ENCODE measurements around the gene ACOT8. TPM values are rescaled to one million over a fixed set of nuclear protein-coding genes. Genes with fewer than 3 reads are reported as not detected.
A peak's percentile ranks its signal among the peaks of the same experiment; 100 is the strongest.

Gene ACOT8
- total and polyA plus RNA-seq, 10 of the 15 experiments (the other 5 are each of a cell fraction or from before 2014, with no cell fraction given), result 5.1 to 47.9 (median 31.8) TPM

DNA sequence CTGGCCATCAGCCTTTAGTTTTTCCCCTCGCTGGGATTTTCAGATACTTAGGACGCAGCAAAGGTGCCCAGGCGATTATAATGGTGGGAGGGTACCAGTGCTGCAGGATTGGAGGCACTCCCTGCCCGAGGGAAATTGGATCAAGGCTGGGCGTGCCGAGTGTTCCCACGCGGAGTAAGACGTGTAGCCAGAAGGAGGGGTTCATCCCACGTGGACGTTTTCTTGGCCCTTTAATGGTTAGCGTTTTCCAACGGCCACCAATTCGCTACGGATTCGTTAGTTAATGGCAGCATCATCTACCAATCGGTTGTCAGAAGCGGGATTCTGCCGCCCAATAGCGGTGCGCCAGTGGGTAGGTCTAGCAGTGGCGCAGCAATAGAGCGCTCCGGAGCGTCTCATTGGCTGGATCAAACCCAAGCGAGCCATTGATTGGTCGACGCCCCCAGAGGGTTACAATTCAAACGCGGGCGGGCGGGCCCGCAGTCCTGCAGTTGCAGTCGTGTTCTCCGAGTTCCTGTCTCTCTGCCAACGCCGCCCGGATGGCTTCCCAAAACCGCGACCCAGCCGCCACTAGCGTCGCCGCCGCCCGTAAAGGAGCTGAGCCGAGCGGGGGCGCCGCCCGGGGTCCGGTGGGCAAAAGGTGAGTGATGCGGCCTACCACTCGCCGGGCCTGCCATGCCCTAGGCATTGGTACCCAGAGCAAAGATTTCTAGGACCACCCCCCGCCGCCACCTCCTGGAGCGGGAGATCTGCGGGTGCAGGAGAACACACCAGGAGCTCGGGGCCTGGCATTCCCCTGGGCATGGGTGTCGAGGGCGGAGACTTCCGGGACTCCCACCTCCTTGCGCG, 44.8 kb downstream of the ACOT8 start, which contains the start of gene UBE2C (continued):
- TF ChIP-seq BCLAF1 (IDR thresholded peaks at IDR 0.05), result no peak
- TF ChIP-seq, protein P1, sequence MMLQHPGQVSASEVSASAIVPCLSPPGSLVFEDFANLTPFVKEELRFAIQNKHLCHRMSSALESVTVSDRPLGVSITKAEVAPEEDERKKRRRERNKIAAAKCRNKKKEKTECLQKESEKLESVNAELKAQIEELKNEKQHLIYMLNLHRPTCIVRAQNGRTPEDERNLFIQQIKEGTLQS (IDR thresholded peaks at IDR 0.05; ENCODE audit: borderline replicate concordance, extremely low read depth, low read depth, low read length), result no peak
- peak; percentile 99 for TF ChIP-seq SIN3A (IDR thresholded peaks at IDR 0.05; ENCODE audit: low read depth, low read length)
- TF ChIP-seq SMC3 (IDR thresholded peaks at IDR 0.05; ENCODE audit: borderline replicate concordance, low read length), result no peak
- TF ChIP-seq, protein P2, sequence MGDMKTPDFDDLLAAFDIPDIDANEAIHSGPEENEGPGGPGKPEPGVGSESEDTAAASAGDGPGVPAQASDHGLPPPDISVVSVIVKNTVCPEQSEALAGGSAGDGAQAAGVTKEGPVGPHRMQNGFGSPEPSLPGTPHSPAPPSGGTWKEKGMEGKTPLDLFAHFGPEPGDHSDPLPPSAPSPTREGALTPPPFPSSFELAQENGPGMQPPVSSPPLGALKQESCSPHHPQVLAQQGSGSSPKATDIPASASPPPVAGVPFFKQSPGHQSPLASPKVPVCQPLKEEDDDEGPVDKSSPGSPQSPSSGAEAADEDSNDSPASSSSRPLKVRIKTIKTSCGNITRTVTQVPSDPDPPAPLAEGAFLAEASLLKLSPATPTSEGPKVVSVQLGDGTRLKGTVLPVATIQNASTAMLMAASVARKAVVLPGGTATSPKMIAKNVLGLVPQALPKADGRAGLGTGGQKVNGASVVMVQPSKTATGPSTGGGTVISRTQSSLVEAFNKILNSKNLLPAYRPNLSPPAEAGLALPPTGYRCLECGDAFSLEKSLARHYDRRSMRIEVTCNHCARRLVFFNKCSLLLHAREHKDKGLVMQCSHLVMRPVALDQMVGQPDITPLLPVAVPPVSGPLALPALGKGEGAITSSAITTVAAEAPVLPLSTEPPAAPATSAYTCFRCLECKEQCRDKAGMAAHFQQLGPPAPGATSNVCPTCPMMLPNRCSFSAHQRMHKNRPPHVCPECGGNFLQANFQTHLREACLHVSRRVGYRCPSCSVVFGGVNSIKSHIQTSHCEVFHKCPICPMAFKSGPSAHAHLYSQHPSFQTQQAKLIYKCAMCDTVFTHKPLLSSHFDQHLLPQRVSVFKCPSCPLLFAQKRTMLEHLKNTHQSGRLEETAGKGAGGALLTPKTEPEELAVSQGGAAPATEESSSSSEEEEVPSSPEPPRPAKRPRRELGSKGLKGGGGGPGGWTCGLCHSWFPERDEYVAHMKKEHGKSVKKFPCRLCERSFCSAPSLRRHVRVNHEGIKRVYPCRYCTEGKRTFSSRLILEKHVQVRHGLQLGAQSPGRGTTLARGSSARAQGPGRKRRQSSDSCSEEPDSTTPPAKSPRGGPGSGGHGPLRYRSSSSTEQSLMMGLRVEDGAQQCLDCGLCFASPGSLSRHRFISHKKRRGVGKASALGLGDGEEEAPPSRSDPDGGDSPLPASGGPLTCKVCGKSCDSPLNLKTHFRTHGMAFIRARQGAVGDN (IDR thresholded peaks at IDR 0.05), result no peak
- peak; percentile 100 for TF ChIP-seq NKRF (conservative IDR thresholded peaks at IDR 0.05)
- TF ChIP-seq BCL11A (IDR thresholded peaks at IDR 0.05; ENCODE audit: low read depth, low read length), result no peak
- TF ChIP-seq RBBP5 (conservative IDR thresholded peaks at IDR 0.05), result no peak
- 0 out of 2 replicates have a peak, but pooled peaks have one; percentile 21 for TF ChIP-seq ZBTB40 (IDR thresholded peaks at IDR 0.05; ENCODE audit: borderline replicate concordance)
- TF ChIP-seq, protein P3, sequence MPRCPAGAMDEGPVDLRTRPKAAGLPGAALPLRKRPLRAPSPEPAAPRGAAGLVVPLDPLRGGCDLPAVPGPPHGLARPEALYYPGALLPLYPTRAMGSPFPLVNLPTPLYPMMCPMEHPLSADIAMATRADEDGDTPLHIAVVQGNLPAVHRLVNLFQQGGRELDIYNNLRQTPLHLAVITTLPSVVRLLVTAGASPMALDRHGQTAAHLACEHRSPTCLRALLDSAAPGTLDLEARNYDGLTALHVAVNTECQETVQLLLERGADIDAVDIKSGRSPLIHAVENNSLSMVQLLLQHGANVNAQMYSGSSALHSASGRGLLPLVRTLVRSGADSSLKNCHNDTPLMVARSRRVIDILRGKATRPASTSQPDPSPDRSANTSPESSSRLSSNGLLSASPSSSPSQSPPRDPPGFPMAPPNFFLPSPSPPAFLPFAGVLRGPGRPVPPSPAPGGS (IDR thresholded peaks at IDR 0.05; ENCODE audit: borderline replicate concordance, insufficient read depth, low read depth, low read length, poor library complexity, severe bottlenecking), result no peak
- no peak for TF ChIP-seq PAX8 (IDR thresholded peaks at IDR 0.05)
- no peak for TF ChIP-seq ZNF384 (IDR thresholded peaks at IDR 0.05; ENCODE audit: borderline replicate concordance, low read depth, low read length)

Measured in GM12878 (cell line).